D341Med (cell line): Measurements from ENCODE around the gene WDR90.

Experiments used
- DNase-seq: peaks from one replicate; pipeline ENCODE4 v3.0.0; 2012; ENCODE audit warnings: low spot score

The WDR90 gene

GRCh38 chr16:626787-627453, 22.2 kb upstream of the WDR90 start:
- no peak for DNase-seq

DNA sequence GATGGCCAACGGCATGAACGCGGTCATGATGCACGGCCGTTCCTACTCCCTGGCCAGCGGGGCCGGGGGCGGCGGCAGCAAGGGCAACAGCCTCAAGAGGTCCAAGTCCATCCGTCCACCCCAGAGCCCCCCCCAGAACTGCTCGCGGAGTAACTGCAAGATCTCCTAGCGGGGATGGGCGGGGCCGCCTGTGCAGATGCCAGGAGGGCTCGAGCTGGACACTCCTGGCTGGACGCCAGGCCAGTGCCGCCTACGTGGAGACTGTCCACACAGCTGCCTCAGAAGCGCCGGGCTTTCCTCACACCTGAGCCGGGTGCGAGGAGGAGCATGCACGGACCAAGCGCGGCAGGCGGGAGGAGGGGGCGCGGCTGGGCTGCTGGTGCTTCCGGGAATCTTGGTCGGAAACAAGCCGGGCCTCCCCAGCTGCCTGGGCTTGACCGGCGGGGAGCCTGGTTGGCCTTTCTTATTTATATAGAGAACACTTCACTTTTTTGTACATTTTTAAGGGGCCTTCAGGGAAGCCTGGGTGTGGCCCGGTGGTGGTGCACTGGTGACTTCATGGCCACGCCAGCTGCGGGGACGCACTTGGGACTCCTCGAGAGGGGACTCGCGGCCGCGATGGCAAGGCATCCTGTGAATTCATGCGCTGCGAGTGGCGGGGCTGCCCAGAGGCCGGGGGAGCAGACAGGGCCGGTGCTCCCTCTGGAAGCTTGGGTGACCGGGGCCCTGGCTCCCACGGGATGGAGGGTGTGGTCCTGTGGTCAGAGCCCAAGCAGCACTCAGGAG, 21.5 kb upstream of the WDR90 start:
- no peak for DNase-seq

GRCh38 chr16:628321-629061, 20.7 kb upstream of the WDR90 start:
- DNase-seq = no peak

GRCh38 chr16:629185-629832, 19.9 kb upstream of the WDR90 start:
- DNase-seq = peak; percentile 43

- peak; percentile 40 for DNase-seq
Measured at GRCh38 chr16:629833-630248, 19.3 kb upstream of the WDR90 start.

DNA sequence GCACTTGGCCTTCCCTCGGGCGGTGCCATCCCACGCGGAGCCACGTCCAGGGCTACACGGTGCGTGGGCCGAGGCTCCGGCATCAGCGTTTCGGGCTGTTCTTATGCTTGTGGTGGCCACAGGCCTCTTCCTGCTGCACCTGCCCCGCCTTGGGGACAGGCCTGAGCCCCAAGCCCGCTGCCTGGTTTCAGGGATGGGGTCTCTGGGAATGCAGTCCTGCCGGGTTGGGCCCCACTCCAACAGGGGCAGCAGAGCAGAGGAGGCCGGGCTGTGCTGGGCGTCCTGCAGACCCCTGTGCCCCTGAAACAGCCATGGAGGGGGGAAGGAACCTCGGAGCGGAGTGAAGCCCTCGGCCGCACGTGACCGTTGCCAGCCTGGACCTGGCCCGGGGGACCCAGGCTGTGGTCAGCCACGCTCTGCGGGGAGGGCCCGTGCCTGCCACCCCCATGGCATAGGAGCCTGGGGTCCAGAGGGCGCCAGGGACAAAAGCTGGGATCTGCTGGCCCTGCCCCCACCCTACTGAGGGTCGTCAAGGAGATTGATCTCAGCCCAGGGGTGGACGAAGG, 18.8 kb upstream of the WDR90 start:
- no peak for DNase-seq

DNA sequence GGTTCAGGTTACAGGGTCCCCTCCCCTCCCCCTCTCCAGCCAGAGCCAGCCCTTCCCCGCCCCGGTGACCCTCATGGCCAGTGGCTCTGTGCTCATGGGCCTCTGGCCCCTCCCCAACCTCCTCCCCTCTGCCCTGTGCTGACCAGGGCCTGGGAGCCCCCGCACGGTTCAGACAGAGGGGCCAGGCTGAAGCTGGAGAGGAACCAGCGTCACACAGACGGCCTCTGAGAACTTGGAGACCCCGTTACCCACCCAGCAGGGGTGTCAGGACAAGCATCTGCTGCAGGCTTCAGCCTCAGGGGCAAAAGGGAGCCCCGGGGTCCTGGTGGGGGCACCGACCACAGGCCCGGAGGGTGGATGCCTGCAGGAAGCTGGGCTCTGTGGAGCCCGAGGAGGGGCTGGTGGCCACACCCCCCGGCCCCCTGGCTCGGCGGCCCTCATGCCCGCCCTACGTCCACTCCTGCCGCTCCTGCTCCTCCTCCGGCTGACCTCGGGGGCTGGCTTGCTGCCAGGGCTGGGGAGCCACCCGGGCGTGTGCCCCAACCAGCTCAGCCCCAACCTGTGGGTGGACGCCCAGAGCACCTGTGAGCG, 18.3 kb upstream of the WDR90 start, which contains the start of gene WFIKKN1:
WFIKKN1 (plus strand) TSS at position 171 of the 591 bp plus-strand sequence; CDS start at position 440, 269 bp downstream.
- DNase-seq = peak; percentile 42

DNA sequence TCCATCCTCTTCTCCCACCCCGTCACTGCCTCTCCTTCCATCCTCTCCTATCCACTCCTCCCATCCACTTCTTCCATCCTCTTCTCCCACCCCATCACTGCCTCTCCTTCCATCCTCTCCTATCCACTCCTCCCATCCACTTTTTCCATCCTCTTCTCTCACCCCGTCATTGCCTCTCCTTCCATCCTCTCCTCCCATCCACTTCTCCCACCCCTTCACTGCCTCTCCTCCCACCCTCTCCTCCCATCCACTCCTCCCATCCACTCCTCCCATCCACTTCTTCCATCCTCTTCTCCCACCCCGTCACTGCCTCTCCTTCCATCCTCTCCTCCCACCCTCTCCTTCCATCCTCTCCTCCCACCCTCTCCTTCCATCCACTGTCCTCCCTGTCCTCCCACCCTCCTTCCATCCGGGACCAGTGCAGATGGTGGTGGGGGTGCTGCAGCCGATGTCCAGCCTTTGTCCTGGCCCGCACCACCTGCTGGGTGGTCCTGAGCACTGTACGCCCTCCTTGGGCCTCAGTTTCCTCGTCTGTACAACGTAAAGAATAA, 17.3 kb upstream of the WDR90 start:
- DNase-seq = no peak

DNA sequence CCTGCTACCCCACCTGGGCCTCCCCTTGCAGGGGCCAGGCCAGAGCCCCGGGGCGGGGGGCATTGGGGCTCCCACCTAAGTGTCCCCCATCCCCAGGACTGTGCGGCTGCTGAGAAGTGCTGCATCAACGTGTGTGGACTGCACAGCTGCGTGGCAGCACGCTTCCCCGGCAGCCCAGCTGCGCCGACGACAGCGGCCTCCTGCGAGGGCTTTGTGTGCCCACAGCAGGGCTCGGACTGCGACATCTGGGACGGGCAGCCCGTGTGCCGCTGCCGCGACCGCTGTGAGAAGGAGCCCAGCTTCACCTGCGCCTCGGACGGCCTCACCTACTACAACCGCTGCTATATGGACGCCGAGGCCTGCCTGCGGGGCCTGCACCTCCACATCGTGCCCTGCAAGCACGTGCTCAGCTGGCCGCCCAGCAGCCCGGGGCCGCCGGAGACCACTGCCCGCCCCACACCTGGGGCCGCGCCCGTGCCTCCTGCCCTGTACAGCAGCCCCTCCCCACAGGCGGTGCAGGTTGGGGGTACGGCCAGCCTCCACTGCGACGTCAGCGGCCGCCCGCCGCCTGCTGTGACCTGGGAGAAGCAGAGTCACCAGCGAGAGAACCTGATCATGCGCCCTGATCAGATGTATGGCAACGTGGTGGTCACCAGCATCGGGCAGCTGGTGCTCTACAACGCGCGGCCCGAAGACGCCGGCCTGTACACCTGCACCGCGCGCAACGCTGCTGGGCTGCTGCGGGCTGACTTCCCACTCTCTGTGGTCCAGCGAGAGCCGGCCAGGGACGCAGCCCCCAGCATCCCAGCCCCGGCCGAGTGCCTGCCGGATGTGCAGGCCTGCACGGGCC, 16.5 kb upstream of the WDR90 start:
- DNase-seq = no peak

GRCh38 chr16:633336-634050, 15.7 kb upstream of the WDR90 start:
- no peak for DNase-seq

DNA sequence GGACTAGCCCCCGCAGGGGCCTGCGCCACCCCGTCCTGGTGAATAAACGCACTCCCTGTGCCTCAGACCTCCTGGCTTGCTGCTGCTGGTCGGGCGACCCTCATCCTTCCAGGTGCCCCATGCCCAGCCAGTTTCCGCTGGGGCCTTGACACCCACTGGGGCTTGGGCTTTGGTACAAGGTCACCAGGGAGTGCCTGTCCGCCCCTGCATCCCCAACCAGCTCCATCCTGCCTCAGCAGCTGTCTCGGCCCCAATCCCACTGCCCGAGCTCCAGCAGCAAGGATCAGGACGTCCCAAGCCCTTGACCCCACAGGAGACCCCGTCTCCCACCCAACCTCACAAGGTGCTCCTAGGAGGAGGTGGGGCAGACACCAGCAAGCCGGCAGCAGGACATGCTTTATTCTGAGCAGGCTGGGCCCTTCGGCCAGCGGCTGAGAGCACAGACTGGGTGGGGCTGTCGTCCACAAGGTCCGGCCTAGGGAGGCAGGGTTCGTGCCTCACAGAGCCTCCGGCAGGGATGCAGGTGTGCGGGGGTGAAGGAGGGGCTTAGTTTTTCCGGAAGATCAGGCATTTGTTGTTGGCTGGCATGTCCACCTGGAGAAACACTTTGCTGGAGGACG, 15.0 kb upstream of the WDR90 start:
- no peak for DNase-seq

GRCh38 chr16:634996-635395, 14.2 kb upstream of the WDR90 start:
- DNase-seq = no peak

GRCh38 chr16:635573-636205, 13.5 kb upstream of the WDR90 start:
- DNase-seq = no peak

GRCh38 chr16:636206-637080, 12.7 kb upstream of the WDR90 start, which contains the start of gene METTL26:
Gene METTL26 (minus strand): TSS chr16:636305. CDS start chr16:636290, 15 bp downstream.
- peak; percentile 93 for DNase-seq

DNA sequence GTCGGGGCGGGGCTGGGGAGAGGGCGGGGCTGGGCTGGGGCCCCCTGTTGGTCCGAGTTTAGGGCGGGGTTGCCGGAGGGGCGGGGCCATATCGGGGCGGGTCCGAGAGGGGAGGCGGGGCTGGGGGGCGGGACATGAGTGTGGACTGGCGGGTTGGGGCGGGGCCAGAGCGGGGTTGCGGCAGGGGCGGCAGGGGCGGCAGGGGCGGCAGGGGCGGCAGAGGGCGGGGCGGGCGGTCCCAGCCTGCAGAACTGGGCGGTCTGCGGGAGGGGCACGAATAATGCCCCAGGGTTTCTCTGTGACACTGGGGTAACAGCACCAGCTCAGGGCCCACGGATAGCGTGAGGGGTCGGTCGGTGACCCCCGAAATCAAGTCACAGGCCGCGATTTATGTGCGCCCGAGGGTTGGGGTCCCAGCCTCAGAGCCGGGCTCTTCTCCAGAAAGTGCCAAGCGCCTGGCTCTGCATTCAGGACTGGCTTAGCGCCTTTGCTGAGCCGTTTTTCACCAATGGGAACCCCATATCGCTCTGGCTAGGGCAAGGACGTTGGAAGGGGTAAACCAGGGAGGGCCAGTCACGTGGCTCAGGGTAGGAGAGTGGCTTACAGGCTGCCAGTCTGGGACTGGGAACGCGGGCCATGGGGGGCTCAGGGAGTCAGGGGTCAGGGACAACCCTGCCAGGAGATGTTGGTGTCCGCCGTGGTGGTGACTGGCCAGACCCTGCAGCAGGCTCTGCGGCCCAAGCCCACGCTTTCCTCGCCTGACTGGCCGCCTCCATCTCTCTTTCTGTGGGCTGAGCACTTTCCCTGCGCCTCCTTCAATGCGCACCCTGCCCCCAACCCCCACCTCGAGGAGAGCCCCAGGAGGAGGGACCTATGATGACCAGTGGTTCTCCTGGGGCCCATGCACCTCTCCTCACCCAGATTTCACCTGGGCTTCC, 11.8 kb upstream of the WDR90 start:
- peak; percentile 97 for DNase-seq

DNA sequence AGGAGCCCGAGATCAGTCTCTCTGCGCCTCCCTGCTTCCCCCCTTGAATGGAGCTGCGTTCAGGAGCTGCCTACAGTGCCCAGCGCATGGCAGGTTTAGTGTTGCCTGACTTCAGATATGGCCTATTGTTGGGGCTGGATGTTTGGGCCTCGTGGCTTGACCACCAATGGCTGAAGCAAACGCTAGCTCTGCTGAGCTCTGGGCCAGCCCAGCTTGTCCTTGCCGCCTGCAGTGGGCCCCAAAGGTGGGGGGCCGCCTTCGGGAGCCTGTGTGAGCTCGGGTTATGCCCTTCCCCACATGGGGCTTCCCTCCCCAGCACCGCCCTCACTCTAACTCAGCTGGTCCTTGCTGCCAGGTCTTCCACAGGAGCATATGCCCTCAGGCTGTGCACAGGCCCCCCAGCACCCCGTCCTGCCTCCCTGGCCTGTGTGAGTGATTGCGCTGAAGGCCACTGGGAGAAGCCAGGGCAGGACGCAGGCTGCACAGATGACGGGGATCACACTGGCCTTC, 11.1 kb upstream of the WDR90 start:
- no peak for DNase-seq
